ENCODE measurements around the gene CHST12. TPM values are rescaled to one million over a fixed set of nuclear protein-coding genes. Genes with fewer than 3 reads are reported as not detected.

CHST12 gene
- total RNA-seq, 1 experiment from 2014 or later, result 19.3 TPM

GRCh38 chr7:2459674-2460073 lies 56.3 kb downstream of the CHST12 start:
- no peak overlapping the region for H3K23ac ChIP-seq (ENCODE audit: insufficient read length, low read depth, low read length)
- H2BK5ac ChIP-seq (ENCODE audit: insufficient read length, low read length), result no peak overlapping the region
- Mint-ChIP-seq H3K36me3 (ENCODE audit: insufficient read depth in 1 of 3, low read depth in 3 of 3) (peaks cover 0 to 3% (median 0%) of the 10 kb centered on the region in 3 experiments; a peak in 2 of 7 replicates), H3K27me3 (ENCODE audit: low read depth) (peaks cover 1% of the 10 kb centered on the region), H3K4me1 (peaks cover 4 to 5% of the 10 kb centered on the region in 2 experiments), H3K9me3 (peaks cover 6% of the 10 kb centered on the region in 2 experiments; a peak in 4 of 5 replicates), H3K4me3 (no peak overlapping the region), H3K27ac (peak overlapping the region; percentile 20 to 55 (median 21); a peak in 3 of 7 replicates)
- no peak overlapping the region for H2BK20ac ChIP-seq (ENCODE audit: low read depth, low read length, poor library complexity, severe bottlenecking)
- H4K5ac ChIP-seq (ENCODE audit: insufficient read length, low read depth, low read length), result no peak overlapping the region
- no peak overlapping the region for H3T11ph ChIP-seq (ENCODE audit: low read length)
- H2AFZ ChIP-seq (ENCODE audit: low read length), result no peak overlapping the region
- no peak overlapping the region for H4K91ac ChIP-seq (ENCODE audit: insufficient read length, low read depth, low read length)
- no peak for TF ChIP-seq CTCF (conservative IDR thresholded peaks at IDR 0.05)
- H3K9me3 ChIP-seq (ENCODE audit: control insufficient read depth, low read depth, low read length), result no peaks in the 10 kb centered on the region
- no peak overlapping the region for H3K4ac ChIP-seq (ENCODE audit: low read depth, low read length)
- no peak overlapping the region for H3K14ac ChIP-seq (ENCODE audit: insufficient read depth, low read length)
- H3K4me1 ChIP-seq (ENCODE audit: insufficient read depth, low read length), result no peaks in the 10 kb centered on the region
- no peaks in the 10 kb centered on the region for H3K27me3 ChIP-seq (ENCODE audit: insufficient read depth, low read length)
- no CpG with 5 or more reads among the region's 8 CpGs for WGBS (ENCODE audit: extremely low coverage, insufficient read length, low lambda C conversion rate)
- no peak overlapping the region for H2AK5ac ChIP-seq (ENCODE audit: insufficient read length, low read length)
- H3K27ac ChIP-seq (ENCODE audit: insufficient read length, low read depth, low read length), result no peak overlapping the region
- DNase-seq, result no peak
- no peaks in the 10 kb centered on the region for H3K79me1 ChIP-seq (ENCODE audit: insufficient read depth, low read depth, low read length, poor library complexity, severe bottlenecking)
- H3K79me2 ChIP-seq (ENCODE audit: insufficient read depth, low read length), result no peaks in the 10 kb centered on the region
- no peak overlapping the region for H4K8ac ChIP-seq (replicated peaks; ENCODE audit: insufficient read length, low read depth, low read length)
- no peak overlapping the region for H2BK12ac ChIP-seq (ENCODE audit: insufficient read length, low read depth, low read length)
- H2BK15ac ChIP-seq (ENCODE audit: low read depth, low read length), result no peak overlapping the region
- H3K9ac ChIP-seq (ENCODE audit: extremely low read depth, insufficient read length, low read length), result no peak overlapping the region
- H4K20me1 ChIP-seq (ENCODE audit: control insufficient read depth, insufficient read depth, insufficient read length), result no peaks in the 10 kb centered on the region
- no peak overlapping the region for H3K56ac ChIP-seq (ENCODE audit: insufficient read length, low read depth, low read length)
- H2BK120ac ChIP-seq (ENCODE audit: low read depth, low read length, poor library complexity, severe bottlenecking), result no peak overlapping the region
- no peaks in the 10 kb centered on the region for H3K23me2 ChIP-seq (ENCODE audit: insufficient read length, low read depth, low read length, poor library complexity, severe bottlenecking)
- H3K18ac ChIP-seq (ENCODE audit: insufficient read length, low read depth, low read length), result no peak overlapping the region
- no peak overlapping the region for H3K4me2 ChIP-seq (ENCODE audit: insufficient read depth, insufficient read length, low read length)

All from H9 (cell line).